Measurements from ENCODE around the gene BPTF. TPM values are rescaled to one million over a fixed set of nuclear protein-coding genes. Genes with fewer than 3 reads are reported as not detected.

Gene BPTF
- total RNA-seq, 1 donor from 2014 or later = 96.9 TPM

DNA sequence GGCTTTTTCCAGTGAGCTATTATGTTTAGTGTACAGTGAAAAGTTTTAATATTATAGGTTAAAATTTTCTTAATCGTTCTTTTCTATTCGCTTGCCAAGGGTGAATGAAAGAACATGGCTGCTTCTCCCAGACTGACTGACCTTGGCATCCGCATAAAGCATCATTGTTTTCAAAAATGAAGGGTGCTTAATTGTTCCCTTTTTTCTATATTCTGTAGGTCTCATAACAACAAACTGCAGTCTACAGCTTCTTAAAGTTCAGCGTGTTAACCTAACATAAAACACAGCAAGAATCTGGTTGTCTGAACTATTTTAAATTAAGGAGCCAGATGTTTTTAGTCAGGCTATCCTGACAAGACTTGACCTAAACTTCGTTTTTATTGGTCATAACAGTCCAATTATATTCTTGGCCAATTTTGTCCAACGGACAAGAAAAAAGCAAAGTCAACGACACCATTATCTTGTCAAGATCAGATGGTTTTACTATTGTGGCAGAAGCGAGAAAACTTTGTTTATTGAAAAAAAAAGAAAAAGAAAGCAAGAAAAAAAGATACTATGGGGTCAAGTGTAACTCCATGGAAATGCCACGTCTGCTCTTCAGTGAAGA, 156.8 kb downstream of the BPTF start:
- H3K9me3 ChIP-seq = no peaks in the 10 kb centered on the region
- intact Hi-C loops (cut with DNase I) = no loop called here
- no peaks in the 10 kb centered on the region for H3K4me1 ChIP-seq
- ATAC-seq (no peak), DNase-seq (no peak)
- H3K36me3 ChIP-seq = peaks cover 26% of the 10 kb centered on the region
- no peak overlapping the region for H3K27ac ChIP-seq
- H3K27me3 ChIP-seq (ENCODE audit: low read depth) = no peaks in the 10 kb centered on the region
- H3K4me3 ChIP-seq = no peak overlapping the region
- TF ChIP-seq, protein P1, sequence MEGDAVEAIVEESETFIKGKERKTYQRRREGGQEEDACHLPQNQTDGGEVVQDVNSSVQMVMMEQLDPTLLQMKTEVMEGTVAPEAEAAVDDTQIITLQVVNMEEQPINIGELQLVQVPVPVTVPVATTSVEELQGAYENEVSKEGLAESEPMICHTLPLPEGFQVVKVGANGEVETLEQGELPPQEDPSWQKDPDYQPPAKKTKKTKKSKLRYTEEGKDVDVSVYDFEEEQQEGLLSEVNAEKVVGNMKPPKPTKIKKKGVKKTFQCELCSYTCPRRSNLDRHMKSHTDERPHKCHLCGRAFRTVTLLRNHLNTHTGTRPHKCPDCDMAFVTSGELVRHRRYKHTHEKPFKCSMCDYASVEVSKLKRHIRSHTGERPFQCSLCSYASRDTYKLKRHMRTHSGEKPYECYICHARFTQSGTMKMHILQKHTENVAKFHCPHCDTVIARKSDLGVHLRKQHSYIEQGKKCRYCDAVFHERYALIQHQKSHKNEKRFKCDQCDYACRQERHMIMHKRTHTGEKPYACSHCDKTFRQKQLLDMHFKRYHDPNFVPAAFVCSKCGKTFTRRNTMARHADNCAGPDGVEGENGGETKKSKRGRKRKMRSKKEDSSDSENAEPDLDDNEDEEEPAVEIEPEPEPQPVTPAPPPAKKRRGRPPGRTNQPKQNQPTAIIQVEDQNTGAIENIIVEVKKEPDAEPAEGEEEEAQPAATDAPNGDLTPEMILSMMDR (IDR thresholded peaks at IDR 0.05) = no peak

DNA sequence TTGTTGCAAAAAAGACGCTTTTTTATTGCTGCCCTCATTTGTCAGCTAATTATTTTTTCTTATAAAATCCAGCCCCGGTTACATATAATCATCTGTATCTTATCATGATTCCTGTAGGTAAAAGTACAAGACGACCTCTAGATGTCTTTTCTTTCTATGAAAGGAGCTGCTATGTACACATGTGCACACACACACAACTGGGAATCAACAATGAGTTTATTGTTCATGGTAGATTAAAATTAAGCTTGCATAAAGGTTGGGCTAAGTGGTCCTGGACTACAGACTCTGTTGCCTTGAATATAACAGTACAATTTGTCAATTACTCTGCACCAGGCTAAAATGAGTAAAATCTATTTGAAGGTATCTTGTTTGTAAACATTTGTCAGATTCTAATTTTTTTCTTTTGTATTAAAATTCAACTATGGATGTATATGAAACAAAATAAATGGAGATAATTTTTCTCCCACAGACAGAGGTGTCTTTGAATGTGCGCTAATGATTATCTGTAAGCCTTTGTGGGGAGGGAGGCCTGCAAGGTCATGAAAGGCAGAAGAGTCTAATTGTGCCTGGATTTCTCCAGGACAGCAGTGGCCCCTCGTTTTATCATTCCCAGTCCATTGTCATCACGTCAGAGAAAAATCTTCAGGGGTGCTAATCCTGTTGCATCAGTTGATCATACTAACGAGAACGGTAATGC, 157.5 kb downstream of the BPTF start:
- Histone ChIP-seq H3K9me3 (no peaks in the 10 kb centered on the region), H3K27me3 (ENCODE audit: low read depth) (no peaks in the 10 kb centered on the region), H3K4me3 (no peak overlapping the region), H3K27ac (no peak overlapping the region), H3K4me1 (no peaks in the 10 kb centered on the region), H3K36me3 (peaks cover 23% of the 10 kb centered on the region)
- no peak for DNase-seq
- ATAC-seq = no peak
- TF ChIP-seq, protein P1 (IDR thresholded peaks at IDR 0.05) = no peak
- intact Hi-C loops (cut with DNase I) = no loop called here

DNA sequence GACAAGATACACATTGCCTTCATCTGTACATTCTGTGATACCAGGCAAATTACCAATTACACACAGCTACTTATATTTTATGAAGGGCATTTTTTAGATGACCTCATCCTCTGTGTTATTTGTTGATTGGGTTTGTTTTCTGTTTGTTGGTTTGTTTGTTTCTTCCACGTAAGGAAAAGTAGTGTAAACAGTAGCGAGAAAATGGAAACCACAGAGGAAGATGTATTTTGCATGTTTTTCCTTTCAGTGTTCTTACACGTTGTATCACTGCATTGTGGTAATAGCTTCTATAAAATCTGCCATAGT, 158.0 kb downstream of the BPTF start:
- no peak for ATAC-seq
- H3K4me1 ChIP-seq = no peaks in the 10 kb centered on the region
- TF ChIP-seq, protein P1 (IDR thresholded peaks at IDR 0.05) = no peak

DNA sequence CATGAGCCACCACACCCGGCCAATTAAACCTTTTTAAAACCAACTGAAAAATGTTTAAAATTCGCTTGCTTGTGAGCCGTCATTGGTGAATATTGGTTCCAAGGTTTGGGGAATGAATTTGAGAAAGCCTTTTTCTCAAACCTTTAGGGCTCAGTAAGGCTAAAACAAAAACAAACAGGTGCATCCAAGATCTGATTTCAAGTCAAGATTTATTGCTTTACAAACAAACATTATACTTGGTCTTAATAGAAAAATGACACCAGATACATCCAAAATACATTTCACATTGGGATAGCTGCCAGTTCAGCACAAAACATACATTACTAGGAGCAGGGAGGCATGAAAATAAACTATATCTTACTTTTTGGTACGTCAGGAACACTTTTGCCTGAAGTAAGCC, 165.6 kb downstream of the BPTF start:
- no peak overlapping the region for H3K4me3 ChIP-seq
- ATAC-seq (no peak), DNase-seq (no peak)
- H3K36me3 ChIP-seq = no peaks in the 10 kb centered on the region
- TF ChIP-seq, protein P1 (IDR thresholded peaks at IDR 0.05) = no peak
- intact Hi-C loops (cut with DNase I) = no loop called here
- H3K4me1 ChIP-seq = peaks cover 19% of the 10 kb centered on the region
- no peaks in the 10 kb centered on the region for H3K9me3 ChIP-seq
- H3K27me3 ChIP-seq (ENCODE audit: low read depth) = no peaks in the 10 kb centered on the region
- no peak overlapping the region for H3K27ac ChIP-seq

More for the DNA sequence above, 158.0 kb downstream of the BPTF start:
- Histone ChIP-seq H3K36me3 (peaks cover 21% of the 10 kb centered on the region), H3K27ac (no peak overlapping the region), H3K9me3 (no peaks in the 10 kb centered on the region), H3K27me3 (ENCODE audit: low read depth) (no peaks in the 10 kb centered on the region), H3K4me3 (no peak overlapping the region)
- intact Hi-C loops (cut with DNase I) = no loop called here
- no peak for DNase-seq

DNA sequence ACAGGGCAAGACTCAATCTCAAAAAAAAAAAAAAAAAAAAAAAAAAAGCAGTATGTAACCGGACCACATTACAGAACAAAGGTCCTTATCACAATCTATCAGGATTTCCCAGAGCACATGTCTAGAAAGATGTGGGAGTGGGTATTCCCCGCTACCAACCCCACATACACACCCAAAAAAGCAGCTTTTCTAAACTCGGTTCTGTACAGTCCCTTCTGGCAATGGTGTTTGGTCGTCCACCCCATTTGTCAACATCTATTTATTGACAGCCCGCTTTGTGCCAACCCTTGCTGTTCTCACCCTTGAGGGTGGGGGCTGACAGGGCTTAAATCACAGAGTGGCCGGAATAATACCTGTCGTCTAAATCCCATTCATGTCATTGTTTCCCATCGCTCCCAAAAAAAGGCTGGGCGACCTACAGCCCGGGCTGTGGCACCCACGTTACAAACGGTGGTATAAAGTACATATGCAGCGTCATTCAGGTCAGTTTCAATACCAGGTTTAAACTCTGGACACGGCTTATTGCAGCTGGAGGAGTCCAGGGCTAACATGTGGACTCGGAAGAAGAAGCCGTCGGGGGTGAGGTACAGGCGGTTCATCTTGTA, 167.3 kb downstream of the BPTF start:
- intact Hi-C loops (cut with DNase I) = no loop called here
- Histone ChIP-seq H3K4me3 (peak overlapping the region; percentile 77), H3K4me1 (peaks cover 24% of the 10 kb centered on the region), H3K9me3 (no peaks in the 10 kb centered on the region), H3K27me3 (ENCODE audit: low read depth) (no peaks in the 10 kb centered on the region), H3K36me3 (no peaks in the 10 kb centered on the region), H3K27ac (peak overlapping the region; percentile 95)
- DNase-seq (no peak), ATAC-seq (no peak)
- TF ChIP-seq, protein P1 (IDR thresholded peaks at IDR 0.05) = no peak

All from lower lobe of right lung (tissue), 2 donors.